Hematopoietic multipotent progenitor cell treated with erythropoietin and hydrocortisone succinate and interleukin-3 and kit ligand, for 17 days (in vitro differentiated cells): ENCODE results near the gene MRAS.
"Not testable (repeated sequence)": the region's sequence is repeated elsewhere in the genome, so short reads cannot be mapped to it uniquely, and the experiment has no call there.

Experiments
- DNase-seq: peaks from one replicate; pipeline ENCODE4 v3.0.0-alpha.2; 2015; ENCODE audit warnings: low spot score

MRAS gene

DNA sequence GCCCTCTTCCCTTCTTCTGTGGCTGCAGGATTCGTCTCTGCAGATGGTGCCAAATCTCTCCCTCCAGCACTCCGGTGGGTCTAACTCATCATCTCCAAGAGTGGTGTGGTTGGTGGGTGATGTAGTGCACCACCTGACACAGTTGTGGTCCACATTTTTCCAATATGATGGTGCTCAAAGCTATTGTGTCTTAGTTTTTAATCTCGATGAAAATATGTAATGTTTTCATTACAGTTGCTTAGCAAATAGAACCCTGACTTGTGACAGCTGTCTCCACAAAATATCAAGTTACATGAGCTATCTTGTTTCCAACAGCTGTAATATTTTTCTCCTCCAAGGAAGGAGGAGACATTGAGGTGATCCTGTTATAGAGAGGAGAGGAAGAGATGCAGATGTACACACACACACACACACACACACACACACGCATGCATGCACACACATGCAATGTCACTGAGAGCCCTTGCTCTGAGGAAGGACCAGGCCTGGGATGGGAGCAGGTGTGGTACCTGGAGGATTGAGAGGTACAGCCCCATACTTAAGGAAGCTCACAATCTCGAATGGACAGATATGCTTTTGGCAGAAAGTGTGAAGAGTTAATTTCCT lies 70.3 kb downstream of the MRAS start:
- DNase-seq, result no peak

DNA sequence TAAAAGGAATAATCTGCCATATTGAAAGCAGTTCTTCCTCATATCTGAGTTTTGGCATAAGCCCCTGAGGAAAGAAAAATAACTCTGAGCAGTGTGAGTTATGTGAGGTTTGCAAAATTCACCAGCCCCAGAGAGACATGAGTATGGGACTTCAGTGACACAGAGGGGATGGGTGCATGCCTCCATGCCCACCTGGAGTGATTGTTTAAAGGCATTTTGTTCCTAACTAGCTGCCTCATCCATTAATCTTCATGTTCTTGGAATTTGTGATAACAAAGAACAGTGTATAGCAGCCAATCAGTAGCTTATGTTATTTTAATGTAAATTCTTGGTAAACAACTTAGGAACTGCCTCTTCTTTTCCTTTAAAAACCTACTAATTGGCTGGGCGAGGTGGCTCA lies 74.9 kb downstream of the MRAS start:
- DNase-seq, result no peak

DNA sequence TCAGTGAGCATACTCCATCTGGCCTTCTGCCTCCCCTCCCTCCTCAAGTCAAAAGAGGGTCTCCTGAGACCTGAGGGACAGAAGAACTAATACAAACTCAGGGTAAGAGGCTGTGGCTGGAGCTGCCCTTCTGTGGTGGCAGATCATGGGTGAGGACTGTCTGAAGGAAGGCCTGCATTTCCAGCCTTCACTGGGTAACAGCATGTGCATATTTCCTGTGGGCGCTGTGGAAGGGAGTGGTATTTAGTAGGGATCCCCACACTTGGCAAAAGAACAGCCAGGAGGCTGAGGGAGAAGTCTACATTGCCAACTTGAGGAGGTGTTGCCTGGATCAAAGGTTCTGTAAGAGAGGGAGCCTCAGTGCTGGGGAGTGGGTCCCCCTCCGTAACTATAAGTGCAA lies 75.9 kb downstream of the MRAS start:
- no peak for DNase-seq

DNA sequence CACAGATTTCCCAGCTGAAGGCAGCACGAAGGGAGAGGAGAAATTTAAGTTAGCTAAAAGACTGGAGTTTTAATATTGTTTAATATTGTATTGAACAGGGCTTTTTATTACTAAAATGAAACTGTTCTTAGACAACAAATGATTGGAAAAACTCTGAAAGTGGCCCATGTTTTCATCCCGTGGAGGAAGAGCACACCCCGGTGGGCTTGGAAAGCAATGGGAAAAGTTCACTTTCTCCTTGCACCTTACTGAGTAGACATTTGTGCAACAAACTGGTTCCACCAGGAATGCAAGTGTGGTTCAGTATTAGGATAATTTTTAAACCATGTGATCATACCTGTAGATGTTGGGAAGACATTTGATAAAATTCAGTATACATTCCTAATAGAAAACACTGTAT lies 77.8 kb downstream of the MRAS start:
- no peak for DNase-seq

DNA sequence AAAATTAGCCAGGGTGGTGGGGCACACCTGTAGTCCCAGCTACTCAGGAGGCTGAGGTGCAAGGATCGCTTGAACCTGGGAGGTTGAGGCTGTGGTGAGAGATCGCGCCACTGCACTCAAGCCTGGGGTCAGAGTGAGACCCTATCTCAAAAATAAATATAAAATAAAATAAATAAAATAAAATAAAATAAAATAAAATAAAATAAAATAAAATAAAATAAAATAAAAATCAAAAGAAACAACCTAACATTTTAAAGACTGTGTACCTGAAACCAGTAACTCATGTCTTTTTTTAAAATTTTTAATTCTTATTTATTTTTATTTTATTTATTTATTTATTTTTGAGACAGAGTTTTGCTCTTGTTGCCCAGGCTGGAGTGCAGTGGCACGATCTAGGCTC lies 78.4 kb downstream of the MRAS start:
- DNase-seq, result not testable (repeated sequence)

DNA sequence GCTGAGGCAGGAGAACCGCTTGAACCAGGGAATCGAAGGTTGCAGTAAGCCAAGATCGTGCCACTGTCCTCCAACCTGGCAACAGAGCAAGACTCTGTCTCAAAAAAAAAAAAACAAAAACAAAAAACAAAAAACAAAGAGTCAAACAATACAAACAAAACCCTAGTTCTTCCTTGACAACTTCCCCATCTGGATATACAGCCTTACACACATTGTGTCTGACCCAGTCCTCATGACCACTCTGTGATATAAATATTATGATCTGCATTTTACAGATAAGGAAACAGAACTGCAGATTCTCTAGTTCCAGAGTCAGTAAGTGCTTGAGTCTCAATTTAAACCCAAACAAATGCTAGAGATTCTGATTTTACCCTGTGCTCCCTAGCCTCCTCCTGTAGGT lies 81.3 kb downstream of the MRAS start:
- no peak for DNase-seq

DNA sequence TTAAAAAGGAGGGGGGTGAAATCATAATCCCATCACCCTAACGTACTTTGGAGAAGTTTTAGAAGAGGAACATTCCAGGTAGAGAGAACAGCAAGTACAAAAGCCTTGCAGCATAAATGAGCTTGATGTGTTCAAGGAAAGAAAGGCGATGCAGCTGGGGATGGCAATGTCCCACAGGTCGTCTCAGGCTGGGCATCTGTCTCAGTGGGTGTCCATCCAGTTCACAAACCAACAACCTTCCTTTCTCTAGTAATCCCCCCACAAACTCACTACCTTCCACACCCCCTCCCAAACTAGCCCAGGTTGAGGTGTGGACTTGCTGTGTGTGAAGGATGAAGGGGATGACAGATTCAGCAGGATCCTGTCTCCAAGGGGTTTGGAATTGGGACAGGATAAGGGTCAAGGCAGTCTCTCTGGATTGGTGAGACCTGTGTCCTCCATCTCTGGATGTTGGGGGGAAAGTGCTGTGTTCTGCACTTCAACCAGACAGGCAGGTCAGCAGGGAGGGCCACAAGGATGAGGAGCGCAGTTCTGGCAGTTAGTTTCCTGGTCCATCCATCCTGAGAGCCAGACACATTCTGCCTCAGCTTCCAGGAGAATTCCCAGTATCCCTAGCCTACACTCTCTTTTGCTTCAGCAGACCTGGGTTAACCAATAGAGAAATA lies 84.3 kb downstream of the MRAS start:
- DNase-seq, result no peak

DNA sequence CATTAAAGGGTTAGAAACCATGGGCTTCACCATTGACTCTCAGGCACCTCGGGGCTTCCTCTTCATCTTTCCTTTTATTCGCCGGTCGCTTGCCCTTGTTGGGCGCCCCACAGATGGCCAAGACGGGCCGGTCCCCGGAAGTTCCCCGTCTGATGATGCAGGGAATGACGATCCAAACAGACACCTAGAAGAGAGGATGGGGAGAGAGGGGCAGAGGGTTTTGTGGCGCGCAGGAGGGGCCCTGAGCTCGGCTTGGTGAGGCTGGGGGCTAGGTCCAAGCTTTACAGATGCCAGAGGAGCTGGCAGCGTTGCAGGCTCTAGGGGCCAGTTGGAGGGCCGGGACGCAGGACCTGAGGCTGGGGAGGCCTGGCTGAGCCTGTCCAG lies 85.5 kb downstream of the MRAS start:
- DNase-seq, result no peak

DNA sequence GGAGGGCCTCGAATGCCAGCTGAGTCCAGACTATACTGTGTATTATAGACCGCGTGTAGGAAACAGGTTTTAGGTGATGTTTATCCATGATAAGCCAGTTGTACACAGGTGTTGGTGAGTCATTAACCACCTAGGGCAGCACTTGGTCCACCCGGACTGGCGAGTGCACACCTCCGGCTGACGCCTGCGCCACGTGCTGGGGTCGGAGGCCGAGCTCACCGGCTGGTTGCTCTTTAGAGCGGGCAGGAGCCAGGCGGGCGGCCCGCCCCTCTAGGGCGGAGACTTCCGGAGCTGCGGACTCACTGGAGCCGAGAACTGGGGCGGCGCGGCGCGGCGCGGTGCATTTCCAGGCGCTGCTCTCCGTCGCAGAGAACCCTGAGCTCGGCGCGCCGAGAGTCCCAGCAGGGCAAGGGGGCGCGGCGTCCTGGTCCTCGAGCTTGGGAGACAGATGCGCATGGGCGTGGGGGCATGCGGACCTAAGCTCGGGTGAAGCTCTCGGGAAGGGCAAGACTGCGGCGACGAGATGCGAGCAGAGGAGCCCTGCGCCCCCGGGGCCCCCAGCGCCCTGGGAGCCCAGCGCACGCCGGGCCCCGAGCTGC lies 86.0 kb downstream of the MRAS start, which contains the start of gene ESYT3:
TSS of gene ESYT3 (plus strand) at position 341 of the 599 bp plus-strand sequence. CDS start at position 524, 183 bp downstream.
- no peak for DNase-seq

DNA sequence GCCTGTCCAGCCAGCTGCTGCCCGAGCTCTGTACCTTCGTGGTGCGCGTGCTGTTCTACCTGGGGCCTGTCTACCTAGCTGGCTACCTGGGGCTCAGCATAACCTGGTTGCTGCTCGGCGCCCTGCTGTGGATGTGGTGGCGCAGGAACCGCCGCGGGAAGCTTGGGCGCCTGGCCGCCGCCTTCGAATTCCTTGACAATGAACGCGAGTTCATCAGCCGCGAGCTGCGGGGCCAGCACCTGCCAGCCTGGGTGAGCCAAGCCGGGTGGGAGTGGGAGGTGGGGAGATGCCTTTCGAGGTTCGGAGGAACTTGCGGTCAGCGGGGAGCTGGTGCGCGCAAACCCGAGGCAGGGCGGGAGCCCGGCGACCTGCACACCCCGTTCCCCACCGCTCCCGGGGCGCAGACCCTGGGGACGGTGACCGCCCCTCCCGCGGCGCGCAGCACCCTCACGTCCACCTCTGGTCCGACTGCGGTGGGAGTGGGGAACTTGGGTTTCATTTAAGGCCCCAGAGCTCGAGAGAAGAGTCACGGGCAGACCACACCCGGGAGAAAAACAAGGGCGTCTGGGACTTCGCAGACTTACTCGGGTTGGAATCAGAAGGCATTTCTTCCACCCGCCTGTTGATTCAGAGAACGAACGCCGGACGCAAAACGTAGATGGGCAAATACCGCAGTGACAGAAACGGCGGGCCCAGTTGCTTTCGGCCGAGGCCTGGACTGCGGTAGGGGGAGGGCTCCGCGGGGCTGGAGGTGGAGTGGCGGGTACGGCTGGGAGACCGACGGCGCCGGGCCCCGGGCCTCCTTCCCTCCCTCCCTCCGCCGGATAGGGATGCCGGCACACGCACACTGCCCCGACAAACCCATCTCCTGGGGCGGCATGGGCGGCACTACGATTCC lies 86.7 kb downstream of the MRAS start:
- no peak for DNase-seq

DNA sequence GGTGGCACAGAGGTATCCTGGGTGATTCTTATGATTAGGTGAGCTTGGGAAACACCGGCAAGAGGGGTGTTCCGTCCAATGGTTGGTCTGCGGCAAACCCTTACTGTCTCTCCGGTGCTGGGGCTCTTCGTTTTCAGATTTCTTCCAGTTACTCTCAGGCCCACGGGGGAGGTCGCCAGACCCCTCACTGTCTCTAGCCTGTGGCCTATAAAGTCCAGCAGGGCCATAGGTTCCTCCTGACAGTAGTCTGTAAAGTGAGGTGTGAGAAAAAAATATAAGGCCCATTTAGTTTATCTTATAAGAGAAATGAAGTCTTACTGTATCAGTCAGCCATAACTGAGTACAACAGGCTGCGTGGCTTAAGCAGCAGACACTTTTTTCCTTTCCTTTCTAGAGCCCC lies 87.5 kb downstream of the MRAS start:
- DNase-seq, result no peak

DNA sequence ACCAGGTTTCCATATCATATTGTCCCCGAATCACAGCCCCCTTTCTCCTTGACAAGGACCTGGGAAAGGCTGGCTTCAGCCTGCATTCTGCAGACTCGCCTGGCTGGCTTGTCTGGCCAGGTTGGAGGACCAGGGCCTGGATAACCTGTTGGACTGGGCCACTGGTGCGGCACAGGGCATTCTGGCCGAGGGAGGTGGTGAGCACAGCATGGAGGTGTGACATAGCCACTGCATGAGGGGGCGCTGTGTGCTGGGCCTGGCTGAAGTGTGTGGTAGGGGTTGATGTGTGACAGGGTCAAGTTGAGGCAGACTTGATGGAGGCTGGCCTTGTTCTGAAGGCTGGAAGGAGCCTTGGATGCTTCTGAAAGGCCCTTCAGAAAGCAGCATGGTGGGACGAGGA lies 88.9 kb downstream of the MRAS start:
- DNase-seq, result no peak

DNA sequence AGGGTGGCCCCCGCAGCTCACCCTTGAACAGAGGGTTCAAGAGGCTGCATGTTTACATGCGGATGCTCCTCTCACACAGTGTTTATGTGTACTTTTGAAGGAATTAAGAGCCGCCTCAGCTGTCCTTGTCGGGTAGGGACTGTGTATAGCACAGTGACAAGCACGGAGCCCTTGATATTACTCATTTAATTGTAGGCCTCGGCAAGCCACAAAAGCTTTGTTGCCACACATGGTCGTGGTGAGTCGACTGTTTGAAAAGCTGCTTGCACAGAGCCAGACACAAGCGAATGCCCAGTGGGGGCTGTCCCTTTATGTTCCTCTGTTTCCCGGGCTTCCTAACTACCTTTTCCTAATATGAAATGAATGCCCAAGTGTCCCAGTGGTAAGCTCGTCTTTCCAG lies 90.5 kb downstream of the MRAS start:
- no peak for DNase-seq

DNA sequence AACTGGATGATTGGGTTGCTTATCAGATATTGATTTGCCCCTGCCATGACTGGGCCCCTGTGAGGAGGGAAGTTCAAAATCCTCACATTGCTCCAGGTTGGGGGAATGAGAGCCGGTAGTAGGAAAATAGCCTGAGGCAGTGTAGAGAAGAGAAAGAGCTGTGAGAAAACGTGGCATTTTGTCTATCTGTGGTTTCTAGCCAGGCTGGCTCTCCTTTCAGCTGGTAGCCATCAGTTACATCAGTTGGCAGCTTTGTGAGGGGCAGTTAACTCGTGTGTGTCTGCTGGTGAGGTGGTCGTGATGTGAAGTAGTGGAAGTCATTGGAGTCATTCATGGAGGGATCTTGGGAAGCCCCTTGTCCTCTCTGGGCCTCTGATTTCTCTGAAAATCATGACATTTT lies 91.3 kb downstream of the MRAS start:
- DNase-seq, result no peak

DNA sequence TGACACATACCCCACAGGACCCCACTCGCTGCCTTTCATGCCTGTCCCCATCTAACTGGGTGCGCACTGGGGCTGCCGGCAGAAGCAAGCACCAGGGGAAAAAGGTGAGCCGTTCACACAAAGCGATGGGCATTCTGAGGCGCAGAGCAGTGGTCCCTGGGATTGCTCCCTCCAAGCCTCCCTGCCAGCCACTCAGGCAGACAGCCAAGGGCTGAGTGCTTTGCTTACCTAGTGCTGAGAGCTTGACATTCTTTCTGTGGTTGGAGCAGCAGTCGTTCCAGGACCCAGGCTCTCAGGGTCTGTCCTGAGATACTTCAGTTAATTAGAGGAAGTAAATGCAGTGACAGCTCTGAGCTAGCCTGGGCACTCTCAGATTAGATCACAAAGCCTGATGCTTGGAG lies 91.7 kb downstream of the MRAS start:
- no peak for DNase-seq

DNA sequence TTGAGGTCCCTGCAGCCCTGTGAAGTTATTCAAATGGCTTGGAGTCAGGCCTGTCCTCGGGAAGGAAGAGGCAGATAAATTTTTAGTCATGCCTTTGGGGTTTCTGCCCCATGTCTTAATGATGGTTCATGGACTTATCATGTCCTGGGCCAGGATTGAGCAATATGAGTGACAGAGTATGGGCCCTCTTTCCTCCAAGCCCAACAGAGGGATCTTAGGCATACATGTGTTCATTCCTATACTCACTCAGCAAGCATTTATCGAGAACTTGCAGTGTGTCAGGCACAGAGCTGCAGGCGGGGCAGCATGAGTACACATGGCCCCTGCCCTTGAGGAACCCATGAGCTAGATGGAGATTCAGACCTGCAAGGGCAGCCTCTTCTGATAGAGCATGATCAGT lies 92.2 kb downstream of the MRAS start:
- DNase-seq, result no peak

DNA sequence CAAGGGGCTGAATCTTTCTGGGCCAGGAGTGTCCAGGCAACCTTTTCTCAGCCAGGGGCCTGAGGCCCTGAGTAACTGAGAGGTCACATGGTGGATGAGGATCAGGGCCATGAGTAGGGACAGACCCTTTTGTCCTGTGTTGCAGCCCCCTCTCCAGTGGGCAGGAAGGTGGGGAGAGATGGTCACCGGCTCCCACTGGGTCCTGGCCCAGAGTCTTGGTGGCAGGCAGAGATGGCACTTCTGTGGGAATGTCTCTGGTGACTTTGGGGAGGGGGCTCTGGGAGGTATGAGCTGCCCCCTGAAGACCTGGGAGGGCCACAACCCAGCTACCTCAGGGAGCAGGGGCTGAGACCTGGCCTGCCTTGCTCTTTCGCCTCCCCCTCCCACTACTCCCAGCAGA lies 92.9 kb downstream of the MRAS start:
- no peak for DNase-seq

DNA sequence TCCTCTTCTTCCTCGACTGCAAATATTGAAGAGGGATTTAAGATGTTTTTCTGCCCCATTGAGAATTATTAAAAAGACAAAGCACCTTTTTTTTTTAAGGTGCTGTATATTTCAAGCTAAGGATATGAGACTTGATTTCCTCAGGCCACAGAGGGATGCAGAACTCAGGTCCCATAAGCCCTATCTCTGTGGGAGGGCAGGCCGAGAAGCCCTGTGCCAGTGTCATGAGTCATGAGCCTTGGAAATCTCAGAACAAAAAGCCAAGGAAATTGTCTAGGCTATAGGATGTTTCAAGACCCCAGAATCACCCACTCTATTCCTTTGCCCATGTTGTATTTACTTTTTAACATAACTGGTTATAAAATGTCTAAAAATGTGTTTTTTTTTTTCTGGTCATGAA lies 93.4 kb downstream of the MRAS start:
- DNase-seq, result no peak

DNA sequence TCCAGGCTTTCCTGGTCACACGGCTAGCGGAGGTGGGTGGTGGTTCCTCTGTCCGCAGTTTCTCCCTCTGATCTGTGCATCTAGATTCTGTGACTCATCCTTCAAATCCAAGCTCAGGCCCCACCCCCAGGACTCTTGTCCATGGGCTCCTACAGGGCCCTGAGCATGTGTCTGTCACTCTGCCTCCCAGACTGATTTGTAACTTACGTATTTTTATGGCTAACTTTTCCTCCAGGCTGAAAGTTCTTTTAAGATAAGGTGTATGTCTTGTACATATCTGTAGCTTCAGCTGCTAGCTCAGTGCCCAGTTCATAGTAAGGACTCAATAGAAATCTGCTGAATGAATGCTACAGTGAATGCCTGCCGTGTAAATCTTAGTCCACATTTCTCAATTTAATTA lies 94.1 kb downstream of the MRAS start:
- DNase-seq, result no peak

DNA sequence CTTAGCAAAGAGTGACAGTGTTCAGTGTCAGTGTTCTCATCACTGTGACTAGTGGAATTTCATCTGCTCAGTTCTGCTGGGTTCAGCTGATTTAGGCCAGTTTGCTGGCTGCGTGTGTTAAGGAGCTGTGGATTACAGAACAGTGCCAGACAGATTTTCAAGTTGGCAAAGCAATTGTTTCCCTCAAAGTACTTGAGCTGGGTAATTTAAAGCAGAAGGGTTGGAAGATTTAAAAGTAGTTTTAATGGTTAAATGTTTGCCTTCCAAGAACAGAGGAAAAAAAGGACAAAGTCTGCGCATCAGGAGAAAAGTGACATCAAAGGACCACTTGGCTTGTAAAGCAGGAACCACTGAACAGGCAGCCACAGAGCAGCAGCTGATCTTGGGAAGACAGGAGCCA lies 94.7 kb downstream of the MRAS start:
- DNase-seq, result no peak

DNA sequence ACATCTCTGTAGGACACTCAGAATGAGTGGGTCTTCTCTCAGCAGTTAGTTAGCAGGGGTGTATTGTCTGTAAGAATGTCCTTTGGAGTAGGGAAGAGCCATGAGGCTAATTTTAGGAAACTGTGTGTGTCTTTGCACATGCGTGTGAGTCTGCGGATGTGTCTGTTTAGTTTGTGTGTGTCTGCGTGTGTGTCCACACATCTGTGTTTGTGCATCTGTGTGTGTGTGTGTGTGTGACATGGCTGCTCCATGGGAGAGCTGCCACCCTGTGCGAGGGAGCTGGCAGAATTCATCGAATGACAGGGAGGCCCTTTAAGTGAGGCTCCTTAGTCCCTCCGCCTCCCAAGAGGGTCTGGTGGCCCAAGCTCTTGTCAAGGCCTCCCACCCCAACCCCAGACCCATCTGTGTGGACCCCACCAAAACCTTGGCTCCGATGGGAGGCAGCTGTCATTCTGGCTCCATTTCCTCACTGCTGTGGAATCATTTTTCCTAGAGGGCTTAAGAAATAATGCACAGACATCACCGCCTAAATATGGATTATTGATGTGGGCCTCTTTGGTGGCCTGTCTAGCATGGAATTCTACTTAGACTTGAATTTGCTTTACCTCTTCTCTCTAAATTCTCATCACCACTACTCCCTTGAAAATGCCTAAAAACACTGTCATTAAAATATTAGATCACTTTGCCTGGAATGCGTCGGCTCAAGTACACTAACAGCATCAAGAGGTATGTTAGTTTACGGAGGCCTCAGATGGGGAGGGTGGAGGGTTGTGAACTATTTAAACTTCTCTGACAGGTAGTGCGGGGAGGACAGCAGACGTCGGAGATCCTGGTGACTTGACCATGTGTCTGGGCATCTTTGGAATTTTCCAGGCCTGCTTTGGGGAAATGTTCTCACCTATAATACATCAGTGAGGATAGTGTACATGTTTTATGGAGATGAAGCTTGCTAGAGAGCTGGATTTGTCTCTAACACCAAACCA lies 95.4 kb downstream of the MRAS start:
- no peak for DNase-seq

DNA sequence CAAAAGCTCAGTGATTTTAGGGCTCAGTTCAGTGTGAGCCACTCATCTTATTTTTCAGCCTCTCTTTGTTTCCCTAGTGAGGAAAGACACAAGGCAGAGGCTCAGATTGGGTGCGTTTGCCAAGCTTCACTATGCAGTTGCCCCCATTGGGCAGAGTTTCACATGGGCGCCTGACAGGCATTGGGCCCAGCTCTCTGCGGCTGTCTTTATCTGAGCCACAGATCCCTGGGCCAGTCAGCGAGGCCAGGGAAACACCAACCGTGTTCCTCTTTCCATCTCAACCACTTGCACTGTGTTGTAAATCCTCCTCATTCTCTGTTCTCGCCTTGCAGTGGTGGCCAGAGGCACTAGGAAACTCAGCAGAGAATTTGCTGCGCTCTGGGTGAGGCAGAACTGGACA lies 96.9 kb downstream of the MRAS start:
- no peak for DNase-seq
